KOPT-K1 (cell line): ENCODE measurements around the gene SLC66A2.

Source experiments
- H3K27ac ChIP-seq: fragments of 200-600 bp; sonication (generic); 2 replicates; pipeline ENCODE4 v1.5.1; 2016; ENCODE audit warnings: antibody characterized with exemption, mild to moderate bottlenecking, low read depth, low read length; ENCODE audit not compliant: poor library complexity, severe bottlenecking
- H3K36me3 ChIP-seq: fragments of 200-600 bp; sonication (generic); 2 replicates; pipeline ENCODE4 v1.5.1; 2017; ENCODE audit warnings: antibody characterized with exemption, mild to moderate bottlenecking, low read length, moderate library complexity; ENCODE audit not compliant: insufficient read depth
- H3K9me3 ChIP-seq: fragments of 200-600 bp; sonication (generic); 2 replicates; pipeline ENCODE4 v1.5.1; 2017; ENCODE audit warnings: antibody characterized with exemption, low read length, mild to moderate bottlenecking; ENCODE audit not compliant: insufficient read depth, poor library complexity, severe bottlenecking

Gene SLC66A2

DNA sequence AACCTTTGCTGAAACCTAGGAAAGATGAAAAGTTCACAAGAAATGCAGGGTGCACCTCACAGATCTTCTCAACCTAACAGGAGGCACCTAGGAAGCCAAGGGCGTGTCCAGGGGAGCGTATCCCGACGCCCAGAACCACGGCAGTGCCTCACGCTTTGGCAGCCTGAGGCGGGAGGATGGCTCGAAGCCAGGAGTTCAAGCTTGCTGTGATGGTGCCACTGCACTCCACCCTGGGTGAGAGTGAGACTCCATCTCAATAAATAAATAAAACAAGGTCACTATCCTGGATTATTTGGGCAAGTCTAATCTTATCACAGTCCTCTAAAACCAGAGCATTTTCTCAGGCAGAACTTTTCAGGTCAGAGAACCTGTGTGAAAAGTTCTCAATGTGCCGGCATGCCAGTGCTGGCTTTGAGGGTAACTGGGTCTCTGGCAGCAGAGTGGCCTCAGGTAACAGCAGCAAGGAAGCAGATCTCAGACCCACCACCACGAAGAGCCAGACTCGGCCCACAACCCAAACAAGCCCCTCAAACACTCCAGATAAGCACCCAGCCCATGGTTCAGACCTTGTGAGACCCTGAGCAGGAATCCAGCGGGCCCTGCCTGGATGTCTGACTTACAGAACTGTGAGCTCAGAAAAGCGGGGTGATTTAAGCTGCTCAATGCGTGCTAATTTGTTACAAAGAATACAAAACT, 24.7 kb upstream of the SLC66A2 start:
- Histone ChIP-seq H3K27ac (no peak overlapping the region), H3K9me3 (no peaks in the 10 kb centered on the region), H3K36me3 (peaks cover 90% of the 10 kb centered on the region)

- H3K36me3 ChIP-seq: peaks cover 92% of the 10 kb centered on the region
- no peaks in the 10 kb centered on the region for H3K9me3 ChIP-seq
- H3K27ac ChIP-seq: no peak overlapping the region
Measured at GRCh38 chr18:79975043-79975442, 23.6 kb upstream of the SLC66A2 start.

DNA sequence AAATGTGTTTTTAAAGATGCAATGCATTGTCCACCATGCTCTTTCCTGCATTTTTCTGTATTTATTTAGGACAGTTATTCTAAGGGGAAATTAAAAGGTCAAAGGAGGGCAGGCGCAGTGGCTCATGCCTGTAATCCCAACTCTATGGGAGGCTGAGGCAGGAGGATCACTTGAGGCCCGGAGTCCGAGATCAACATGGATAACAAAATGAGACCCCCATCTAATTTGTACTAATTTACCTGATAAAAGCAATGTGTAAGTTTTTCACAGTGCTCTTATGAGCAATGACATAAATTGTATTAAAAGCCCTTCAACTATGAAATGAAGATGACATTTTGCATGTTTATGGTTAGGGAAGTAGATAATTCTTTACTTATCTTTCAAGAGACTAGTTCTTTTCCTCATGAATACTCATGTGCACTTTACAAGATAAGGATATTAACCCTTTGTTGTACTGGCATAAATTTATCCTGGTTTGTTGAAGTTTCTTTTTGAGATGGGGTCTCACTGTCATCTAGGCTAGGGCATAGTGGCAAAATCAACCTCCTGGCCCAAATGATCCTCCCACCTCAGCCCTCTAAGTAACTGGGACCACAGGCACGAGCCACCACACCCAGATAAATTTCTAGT, 22.7 kb upstream of the SLC66A2 start:
- H3K27ac ChIP-seq: no peak overlapping the region
- H3K36me3 ChIP-seq: peaks cover 91% of the 10 kb centered on the region
- no peaks in the 10 kb centered on the region for H3K9me3 ChIP-seq

- no peak overlapping the region for H3K27ac ChIP-seq
- peaks cover 88% of the 10 kb centered on the region for H3K36me3 ChIP-seq
- H3K9me3 ChIP-seq: no peaks in the 10 kb centered on the region
Measured at GRCh38 chr18:79973517-79973916, 22.1 kb upstream of the SLC66A2 start.

GRCh38 chr18:79972720-79973119, 21.3 kb upstream of the SLC66A2 start:
- peaks cover 86% of the 10 kb centered on the region for H3K36me3 ChIP-seq

GRCh38 chr18:79971986-79972385, 20.5 kb upstream of the SLC66A2 start:
- Histone ChIP-seq H3K27ac (no peak overlapping the region), H3K9me3 (no peaks in the 10 kb centered on the region), H3K36me3 (peaks cover 87% of the 10 kb centered on the region)

More at GRCh38 chr18:79972720-79973119, 21.3 kb upstream of the SLC66A2 start:
- no peaks in the 10 kb centered on the region for H3K9me3 ChIP-seq
- no peak overlapping the region for H3K27ac ChIP-seq

- no peak overlapping the region for H3K27ac ChIP-seq
- peaks cover 81% of the 10 kb centered on the region for H3K36me3 ChIP-seq
- no peaks in the 10 kb centered on the region for H3K9me3 ChIP-seq
Measured at GRCh38 chr18:79971211-79971952, 19.9 kb upstream of the SLC66A2 start.

GRCh38 chr18:79970419-79971133, 19.1 kb upstream of the SLC66A2 start:
- H3K36me3 ChIP-seq: peaks cover 73% of the 10 kb centered on the region
- H3K9me3 ChIP-seq: no peaks in the 10 kb centered on the region
- no peak overlapping the region for H3K27ac ChIP-seq

GRCh38 chr18:79965119-79965902, 13.9 kb upstream of the SLC66A2 start:
- Histone ChIP-seq H3K27ac (no peak overlapping the region), H3K36me3 (peaks cover 20% of the 10 kb centered on the region), H3K9me3 (no peaks in the 10 kb centered on the region)

GRCh38 chr18:79964330-79965118, 13.1 kb upstream of the SLC66A2 start, which contains the start of gene HSBP1L1:
TSS of gene HSBP1L1 (plus strand) at chr18:79964643. CDS start at chr18:79964736, 93 bp downstream.
- H3K27ac ChIP-seq: no peak within 1 kb of the TSS
- peaks cover 12% of the 10 kb centered on the region; the same call in 1 of the 2 replicates for H3K36me3 ChIP-seq
- H3K9me3 ChIP-seq: no peaks in the 10 kb centered on the region

GRCh38 chr18:79963658-79964329, 12.3 kb upstream of the SLC66A2 start:
- Histone ChIP-seq H3K36me3 (peaks cover 9% of the 10 kb centered on the region; the same call in 1 of the 2 replicates), H3K27ac (no peak overlapping the region), H3K9me3 (no peaks in the 10 kb centered on the region)

DNA sequence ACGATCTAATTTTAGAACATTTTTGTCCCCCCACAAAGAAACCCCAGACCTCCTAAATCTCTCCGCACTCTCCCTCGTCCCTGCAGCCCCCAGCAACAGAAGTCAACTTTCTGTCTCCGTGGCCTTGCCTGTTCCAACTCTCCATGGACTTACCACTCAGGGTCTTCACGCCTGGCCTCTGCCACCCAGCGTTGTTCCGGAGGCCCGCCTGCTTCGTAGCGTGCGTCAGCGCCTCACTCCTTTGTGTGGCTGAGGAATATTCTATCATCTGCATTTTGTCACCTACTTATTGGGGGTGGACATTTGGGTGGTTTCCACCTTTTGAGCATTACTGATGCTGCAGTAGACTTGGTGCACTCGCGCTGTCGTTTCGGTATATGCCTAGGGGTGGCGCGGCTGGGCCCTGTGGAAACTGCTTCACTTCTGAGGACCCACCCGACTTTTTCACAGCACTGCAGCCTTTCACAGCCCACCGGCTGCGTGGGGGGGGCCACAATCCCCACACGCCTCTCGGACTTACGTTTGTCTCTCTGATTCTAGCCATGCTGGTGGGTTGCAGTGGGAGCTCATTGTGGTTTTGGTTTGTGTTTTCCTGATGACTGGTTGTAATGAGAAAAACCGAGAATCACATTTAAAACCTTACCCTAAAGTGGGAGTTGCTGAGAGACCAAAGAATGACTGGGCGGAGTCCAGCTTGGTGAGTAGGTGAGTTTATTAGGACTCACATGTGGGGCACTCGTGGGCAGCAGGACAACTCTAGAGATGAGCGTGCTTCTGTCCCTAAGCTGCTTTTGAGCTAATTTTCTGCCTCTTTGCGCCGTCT, 11.6 kb upstream of the SLC66A2 start:
- Histone ChIP-seq H3K27ac (no peak overlapping the region), H3K9me3 (no peaks in the 10 kb centered on the region), H3K36me3 (peaks cover 9% of the 10 kb centered on the region; the same call in 1 of the 2 replicates)
